Neural cell (in vitro differentiated cells): Measurements from ENCODE around the gene SHISA5. TPM values are rescaled to one million over a fixed set of nuclear protein-coding genes. Genes with fewer than 3 reads are reported as not detected.

ENCODE experiments used
- H2AFZ ChIP-seq: fragments of 200-600, 300-800 bp; sonication (generic), shearing (Covaris generic); 2 replicates; pipeline ENCODE4 v1.6.0; 2014; ENCODE audit warnings: low read depth, mild to moderate bottlenecking, antibody characterized with exemption, low read length, moderate library complexity
- H3F3A ChIP-seq: fragments of 200-600 bp; shearing (Covaris generic); 2 replicates; pipeline ENCODE4 v1.6.1; 2016; ENCODE audit warnings: mild to moderate bottlenecking, moderate library complexity, mixed read lengths, antibody characterized with exemption, low read length; ENCODE audit not compliant: insufficient read depth, poor library complexity, severe bottlenecking
- H3K27ac ChIP-seq: fragments of 200-600, 300-800 bp; sonication (generic), shearing (Covaris generic); 2 replicates; pipeline ENCODE4 v1.5.1; 2014; ENCODE audit warnings: mild to moderate bottlenecking, low read length, moderate library complexity
- H3K27me3 ChIP-seq: fragments of 300-800, 200-600 bp; sonication (generic), shearing (Covaris generic); 2 replicates; pipeline ENCODE4 v1.6.0; 2014; ENCODE audit warnings: mild to moderate bottlenecking, low read depth, low read length, moderate library complexity; ENCODE audit not compliant: insufficient read depth
- H3K36me3 ChIP-seq: fragments of 300-800, 200-600 bp; sonication (generic), shearing (Covaris generic); 2 replicates; pipeline ENCODE4 v1.5.1; 2014; ENCODE audit warnings: mild to moderate bottlenecking, antibody characterized with exemption, low read length, moderate library complexity; ENCODE audit not compliant: insufficient read depth
- H3K4me2 ChIP-seq: fragments of 300-800, 200-600 bp; sonication (generic), shearing (Covaris generic); 2 replicates; pipeline ENCODE4 v1.6.0; 2014; ENCODE audit warnings: mild to moderate bottlenecking, low read length
- H3K4me3 ChIP-seq: fragments of 300-800, 200-600 bp; sonication (generic), shearing (Covaris generic); 2 replicates; pipeline ENCODE4 v1.5.1; 2014; ENCODE audit warnings: mild to moderate bottlenecking, low read length, moderate library complexity
- H3K79me2 ChIP-seq: fragments of 200-600 bp; shearing (Covaris generic); replicated peaks from 2 replicates; pipeline ENCODE4 v1.6.0; 2014; ENCODE audit warnings: mild to moderate bottlenecking, low read length, moderate library complexity; ENCODE audit not compliant: insufficient read depth
- H3K9ac ChIP-seq: fragments of 300-800, 200-600 bp; sonication (generic), shearing (Covaris generic); 2 replicates; pipeline ENCODE4 v1.6.1; 2016; ENCODE audit warnings: mild to moderate bottlenecking, low read length, mixed read lengths
- H3K9me2 ChIP-seq: fragments of 200-600 bp; shearing (Covaris generic); 2 replicates; pipeline ENCODE4 v1.6.1; 2016; ENCODE audit warnings: mild to moderate bottlenecking, low read length, mixed read lengths; ENCODE audit not compliant: insufficient read depth
- H3K9me3 ChIP-seq: fragments of 200-600, 300-800 bp; sonication (generic), shearing (Covaris generic); 2 replicates; pipeline ENCODE4 v1.6.1; 2016; ENCODE audit warnings: mild to moderate bottlenecking, mixed run types, low read length, moderate library complexity, mixed read lengths
- H4K20me1 ChIP-seq: fragments of 200-600 bp; shearing (Covaris generic); 2 replicates; pipeline ENCODE4 v1.6.1; 2016; ENCODE audit warnings: mild to moderate bottlenecking, mixed run types; ENCODE audit not compliant: insufficient read depth
- EP300 ChIP-seq: fragments of 450-650 bp; conservative IDR thresholded peaks from 2 replicates; pipeline ENCODE4 v1.6.1; 2014; ENCODE audit warnings: antibody characterized with exemption, mild to moderate bottlenecking, moderate library complexity; ENCODE audit not compliant: poor library complexity, severe bottlenecking
- EZH2 ChIP-seq: fragments of 200-600, 300-800 bp; shearing (Covaris generic), sonication (generic); IDR thresholded peaks from 2 replicates; pipeline ENCODE4 v1.6.1; 2014; ENCODE audit warnings: antibody characterized with exemption, low read length, borderline replicate concordance, mild to moderate bottlenecking; ENCODE audit not compliant: insufficient read depth, poor library complexity, severe bottlenecking
- MXI1 ChIP-seq: fragments of 450-650 bp; conservative IDR thresholded peaks from 2 replicates; pipeline ENCODE4 v1.6.1; 2014; ENCODE audit warnings: antibody characterized with exemption, mild to moderate bottlenecking; ENCODE audit not compliant: poor library complexity, severe bottlenecking
- POLR2AphosphoS5 ChIP-seq: IDR thresholded peaks from 2 replicates; pipeline ENCODE4 v1.6.1; 2012
- RAD21 ChIP-seq: fragments of 450-650 bp; conservative IDR thresholded peaks from 2 replicates; pipeline ENCODE4 v1.6.1; 2014; ENCODE audit warnings: antibody characterized with exemption, mild to moderate bottlenecking, moderate library complexity
- SMC3 ChIP-seq: fragments of 450-650 bp; conservative IDR thresholded peaks from 2 replicates; pipeline ENCODE4 v1.6.1; 2014; ENCODE audit warnings: antibody characterized with exemption, mild to moderate bottlenecking, moderate library complexity; ENCODE audit not compliant: poor library complexity
- TAF1 ChIP-seq: IDR thresholded peaks from 2 replicates; pipeline ENCODE4 v1.6.1; 2012; ENCODE audit warnings: low read depth
- polyA plus RNA-seq: library from polyadenylated mRNA; depleted of rRNA; stranded (reverse); fragments of >200 nt; gene quantifications from 2 replicates; pipeline ENCODE4 v1.2.3, GENCODE V29; 2014
- TF ChIP-seq, protein P1 (sequence below): IDR thresholded peaks from 2 replicates; pipeline ENCODE4 v1.6.1; 2012; ENCODE audit warnings: borderline replicate concordance
- TF ChIP-seq, protein P2 (sequence below): fragments of 450-650 bp; IDR thresholded peaks from 2 replicates; pipeline ENCODE4 v1.5.1; 2014; ENCODE audit warnings: antibody characterized with exemption, mild to moderate bottlenecking, moderate library complexity; ENCODE audit not compliant: poor library complexity, severe bottlenecking

Gene SHISA5
- polyA plus RNA-seq, 1 donor from 2014 or later = 121 TPM

DNA sequence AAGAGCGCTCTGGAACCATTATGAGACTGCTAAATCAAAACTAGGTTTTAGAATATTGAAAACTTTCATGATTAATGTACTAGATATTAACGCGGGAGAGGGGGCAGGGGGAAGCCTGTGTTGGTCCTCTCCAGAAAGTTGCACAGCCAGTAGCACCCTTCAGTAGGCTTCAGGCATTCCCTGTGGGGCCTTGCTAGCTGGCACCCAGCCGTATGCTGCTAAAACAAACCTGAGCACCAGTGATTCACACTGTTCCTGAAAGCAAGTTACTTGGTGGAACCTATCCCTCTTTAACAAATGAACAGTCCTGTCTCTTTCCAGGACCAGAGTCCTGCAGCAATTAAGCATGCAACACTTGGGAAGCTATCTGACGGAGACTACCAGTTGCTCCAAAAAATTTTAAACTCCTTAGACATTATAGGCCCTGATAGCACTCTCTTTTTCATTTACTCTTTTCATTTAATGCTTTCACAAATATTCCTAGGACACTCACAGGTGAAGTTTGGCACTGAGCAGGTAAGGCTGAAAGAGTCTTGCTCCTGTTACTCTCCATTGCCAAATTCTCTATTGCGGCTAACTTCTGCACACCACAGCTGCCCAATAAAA lies 58.6 kb downstream of the SHISA5 start:
- H2AFZ ChIP-seq = no peak overlapping the region
- H3K27me3 ChIP-seq = no peaks in the 10 kb centered on the region
- peak overlapping the region; percentile 90 for H3K9ac ChIP-seq
- H3K9me2 ChIP-seq = no peaks in the 10 kb centered on the region
- H3K4me2 ChIP-seq = no peak overlapping the region
- no peaks in the 10 kb centered on the region for H4K20me1 ChIP-seq
- peak overlapping the region; percentile 97 for H3K4me3 ChIP-seq
- H3K27ac ChIP-seq = no peak overlapping the region
- no peaks in the 10 kb centered on the region for H3K9me3 ChIP-seq
- TF ChIP-seq RAD21 (no peak), EZH2 (no peak), EP300 (no peak), POLR2AphosphoS5 (no peak), MXI1 (no peak), SMC3 (no peak), TAF1 (no peak)
- TF ChIP-seq, protein P1, sequence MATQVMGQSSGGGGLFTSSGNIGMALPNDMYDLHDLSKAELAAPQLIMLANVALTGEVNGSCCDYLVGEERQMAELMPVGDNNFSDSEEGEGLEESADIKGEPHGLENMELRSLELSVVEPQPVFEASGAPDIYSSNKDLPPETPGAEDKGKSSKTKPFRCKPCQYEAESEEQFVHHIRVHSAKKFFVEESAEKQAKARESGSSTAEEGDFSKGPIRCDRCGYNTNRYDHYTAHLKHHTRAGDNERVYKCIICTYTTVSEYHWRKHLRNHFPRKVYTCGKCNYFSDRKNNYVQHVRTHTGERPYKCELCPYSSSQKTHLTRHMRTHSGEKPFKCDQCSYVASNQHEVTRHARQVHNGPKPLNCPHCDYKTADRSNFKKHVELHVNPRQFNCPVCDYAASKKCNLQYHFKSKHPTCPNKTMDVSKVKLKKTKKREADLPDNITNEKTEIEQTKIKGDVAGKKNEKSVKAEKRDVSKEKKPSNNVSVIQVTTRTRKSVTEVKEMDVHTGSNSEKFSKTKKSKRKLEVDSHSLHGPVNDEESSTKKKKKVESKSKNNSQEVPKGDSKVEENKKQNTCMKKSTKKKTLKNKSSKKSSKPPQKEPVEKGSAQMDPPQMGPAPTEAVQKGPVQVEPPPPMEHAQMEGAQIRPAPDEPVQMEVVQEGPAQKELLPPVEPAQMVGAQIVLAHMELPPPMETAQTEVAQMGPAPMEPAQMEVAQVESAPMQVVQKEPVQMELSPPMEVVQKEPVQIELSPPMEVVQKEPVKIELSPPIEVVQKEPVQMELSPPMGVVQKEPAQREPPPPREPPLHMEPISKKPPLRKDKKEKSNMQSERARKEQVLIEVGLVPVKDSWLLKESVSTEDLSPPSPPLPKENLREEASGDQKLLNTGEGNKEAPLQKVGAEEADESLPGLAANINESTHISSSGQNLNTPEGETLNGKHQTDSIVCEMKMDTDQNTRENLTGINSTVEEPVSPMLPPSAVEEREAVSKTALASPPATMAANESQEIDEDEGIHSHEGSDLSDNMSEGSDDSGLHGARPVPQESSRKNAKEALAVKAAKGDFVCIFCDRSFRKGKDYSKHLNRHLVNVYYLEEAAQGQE = no peak
- TF ChIP-seq, protein P2, sequence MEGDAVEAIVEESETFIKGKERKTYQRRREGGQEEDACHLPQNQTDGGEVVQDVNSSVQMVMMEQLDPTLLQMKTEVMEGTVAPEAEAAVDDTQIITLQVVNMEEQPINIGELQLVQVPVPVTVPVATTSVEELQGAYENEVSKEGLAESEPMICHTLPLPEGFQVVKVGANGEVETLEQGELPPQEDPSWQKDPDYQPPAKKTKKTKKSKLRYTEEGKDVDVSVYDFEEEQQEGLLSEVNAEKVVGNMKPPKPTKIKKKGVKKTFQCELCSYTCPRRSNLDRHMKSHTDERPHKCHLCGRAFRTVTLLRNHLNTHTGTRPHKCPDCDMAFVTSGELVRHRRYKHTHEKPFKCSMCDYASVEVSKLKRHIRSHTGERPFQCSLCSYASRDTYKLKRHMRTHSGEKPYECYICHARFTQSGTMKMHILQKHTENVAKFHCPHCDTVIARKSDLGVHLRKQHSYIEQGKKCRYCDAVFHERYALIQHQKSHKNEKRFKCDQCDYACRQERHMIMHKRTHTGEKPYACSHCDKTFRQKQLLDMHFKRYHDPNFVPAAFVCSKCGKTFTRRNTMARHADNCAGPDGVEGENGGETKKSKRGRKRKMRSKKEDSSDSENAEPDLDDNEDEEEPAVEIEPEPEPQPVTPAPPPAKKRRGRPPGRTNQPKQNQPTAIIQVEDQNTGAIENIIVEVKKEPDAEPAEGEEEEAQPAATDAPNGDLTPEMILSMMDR = no peak
- H3F3A ChIP-seq = no peaks in the 10 kb centered on the region
- H3K79me2 ChIP-seq = peaks cover 32% of the 10 kb centered on the region
- H3K36me3 ChIP-seq = no peaks in the 10 kb centered on the region

DNA sequence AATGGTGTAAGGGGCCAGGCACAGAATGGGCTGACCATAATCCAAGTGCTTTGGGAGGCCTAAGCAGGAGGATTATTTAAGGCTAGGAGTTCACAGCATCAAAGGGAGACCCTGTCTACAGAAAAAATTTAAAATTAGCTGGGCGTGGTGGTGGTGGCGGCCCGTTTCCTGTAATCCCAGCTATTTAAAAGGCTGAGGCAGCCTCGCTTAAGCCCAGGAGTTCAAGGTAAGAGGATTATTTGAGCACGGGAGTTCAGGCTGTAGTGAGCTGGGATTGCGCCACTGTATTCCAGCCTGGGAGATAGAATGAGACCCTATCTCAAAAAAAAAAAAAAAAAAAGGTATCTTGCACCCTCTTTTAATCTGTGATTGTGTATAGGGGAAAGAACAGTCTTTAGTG lies 62.0 kb downstream of the SHISA5 start:
- Histone ChIP-seq H3K27ac (no peak overlapping the region), H3K9me2 (no peaks in the 10 kb centered on the region), H3K36me3 (no peaks in the 10 kb centered on the region), H3K4me3 (peak overlapping the region; percentile 90), H3K4me2 (no peak overlapping the region), H3K9me3 (no peaks in the 10 kb centered on the region), H4K20me1 (no peaks in the 10 kb centered on the region), H2AFZ (no peak overlapping the region), H3K27me3 (no peaks in the 10 kb centered on the region), H3F3A (no peaks in the 10 kb centered on the region), H3K9ac (no peak overlapping the region), H3K79me2 (peaks cover 24% of the 10 kb centered on the region)
- TF ChIP-seq MXI1 (no peak), POLR2AphosphoS5 (no peak), RAD21 (no peak), TAF1 (no peak), SMC3 (no peak), EP300 (no peak), EZH2 (no peak)
- TF ChIP-seq, protein P2 = no peak
- TF ChIP-seq, protein P1 = no peak
